HG02970 (cell line): ENCODE data around the gene LCLAT1.
"Not testable (repeated sequence)": the region's sequence is repeated elsewhere in the genome, so short reads cannot be mapped to it uniquely, and the experiment has no call there.

Experiments
- ATAC-seq: cut with Tn5 transposase; IDR thresholded peaks from one replicate; pipeline ENCODE4 v1.9.1; 2021; ENCODE audit warnings: mild to moderate bottlenecking, moderate library complexity, moderate number of reproducible peaks; ENCODE audit not compliant: unreplicated experiment, low FRiP score

Gene LCLAT1

GRCh38 chr2:30512243-30512886 is 65.3 kb downstream of the LCLAT1 start:
- no peak for ATAC-seq

DNA sequence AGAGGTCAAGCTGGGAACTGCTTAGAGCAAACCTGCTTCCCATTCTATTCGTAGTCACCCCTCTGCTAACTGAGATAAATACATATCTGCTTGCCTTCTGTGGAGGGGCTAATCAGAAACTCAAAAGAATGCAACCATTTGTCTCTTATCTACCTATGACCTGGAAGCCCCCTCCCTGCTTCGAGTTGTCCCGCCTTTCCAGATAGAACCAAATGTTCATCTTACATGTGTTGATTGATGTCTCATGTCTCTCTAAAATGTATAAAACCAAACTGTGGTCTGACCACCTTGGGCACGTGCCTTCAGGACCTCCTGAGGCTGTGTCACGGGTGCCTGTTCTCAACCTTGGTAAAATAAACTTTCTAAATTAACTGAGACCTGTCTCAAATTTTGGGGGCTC is 66.6 kb downstream of the LCLAT1 start:
- not testable (repeated sequence) for ATAC-seq

DNA sequence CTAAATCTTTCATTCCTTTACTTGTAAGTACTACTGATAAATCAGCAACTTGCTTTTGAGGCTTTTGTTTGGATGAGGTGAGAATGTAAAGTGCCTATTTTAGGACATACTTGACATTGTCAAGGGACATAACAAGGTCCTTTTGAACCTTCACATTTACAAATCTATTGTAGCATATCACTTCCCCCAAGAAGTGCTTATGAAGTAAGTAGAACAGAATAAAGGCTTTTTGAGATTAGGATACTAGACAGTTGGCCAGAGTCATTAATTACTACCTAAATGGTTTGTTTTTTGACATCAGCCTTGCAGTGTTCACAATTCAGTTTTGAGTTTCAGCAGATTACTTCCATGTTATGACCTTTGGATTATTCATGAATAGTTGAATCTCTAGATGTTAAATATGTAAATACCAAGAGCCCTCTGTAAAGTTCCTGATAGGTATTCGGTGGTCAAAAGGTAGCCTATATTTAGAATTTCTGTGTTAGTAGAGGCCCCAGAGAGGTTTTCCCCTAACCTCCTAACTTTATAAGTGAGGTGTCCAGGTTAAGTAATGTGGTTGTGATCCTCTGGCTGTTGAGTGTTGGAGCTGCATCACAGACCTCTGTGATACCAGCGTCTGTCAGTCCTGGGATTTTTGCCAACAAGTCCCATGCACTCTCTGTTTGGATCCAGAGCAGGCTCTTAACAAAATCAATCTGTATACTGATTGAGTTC is 67.2 kb downstream of the LCLAT1 start:
- ATAC-seq: no peak

GRCh38 chr2:30514848-30515435 is 67.9 kb downstream of the LCLAT1 start:
- no peak for ATAC-seq

GRCh38 chr2:30516166-30516565 is 69.1 kb downstream of the LCLAT1 start:
- ATAC-seq: no peak

GRCh38 chr2:30519796-30520195 is 72.8 kb downstream of the LCLAT1 start:
- ATAC-seq: no peak

DNA sequence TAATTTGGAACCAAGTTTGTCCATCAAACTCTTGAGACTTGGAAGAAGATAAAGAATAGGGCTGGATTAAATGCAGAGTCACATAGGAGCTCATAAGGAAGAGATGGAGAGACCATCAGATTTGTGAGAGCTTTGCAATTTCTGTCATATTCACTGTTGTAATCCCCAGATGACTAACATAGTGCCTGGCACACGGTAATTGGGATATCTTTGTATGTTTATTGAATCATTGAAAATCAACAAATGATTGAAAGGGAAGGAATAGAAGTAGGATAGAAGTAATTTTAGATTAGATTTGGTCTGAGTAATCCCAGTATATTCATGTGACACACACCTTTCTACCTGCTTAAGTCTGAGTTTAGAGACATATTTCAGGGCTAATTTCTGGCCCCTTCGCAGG is 75.4 kb downstream of the LCLAT1 start:
- ATAC-seq: no peak

GRCh38 chr2:30527411-30527810 is 80.4 kb downstream of the LCLAT1 start:
- ATAC-seq: no peak

GRCh38 chr2:30527859-30528258 is 80.8 kb downstream of the LCLAT1 start:
- no peak for ATAC-seq

DNA sequence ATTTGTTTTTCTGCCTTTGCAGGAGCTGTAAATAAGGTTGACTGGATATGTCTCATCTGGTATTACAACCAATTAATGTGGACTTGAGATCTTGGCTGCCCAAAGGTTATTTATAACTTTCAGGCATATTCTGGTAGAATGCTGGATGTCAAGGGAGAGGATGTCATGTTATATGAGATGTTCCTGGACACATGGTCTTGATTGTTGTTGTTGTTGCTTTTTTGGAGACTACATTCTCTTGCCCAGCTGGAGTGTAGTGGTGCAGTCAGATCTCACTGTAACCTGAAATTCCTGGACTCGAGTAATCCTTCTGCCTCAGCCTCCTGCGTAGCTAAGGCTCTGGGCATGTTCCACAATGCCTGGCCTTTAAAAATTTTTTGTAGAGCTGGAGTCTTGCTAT is 83.3 kb downstream of the LCLAT1 start:
- no peak for ATAC-seq

DNA sequence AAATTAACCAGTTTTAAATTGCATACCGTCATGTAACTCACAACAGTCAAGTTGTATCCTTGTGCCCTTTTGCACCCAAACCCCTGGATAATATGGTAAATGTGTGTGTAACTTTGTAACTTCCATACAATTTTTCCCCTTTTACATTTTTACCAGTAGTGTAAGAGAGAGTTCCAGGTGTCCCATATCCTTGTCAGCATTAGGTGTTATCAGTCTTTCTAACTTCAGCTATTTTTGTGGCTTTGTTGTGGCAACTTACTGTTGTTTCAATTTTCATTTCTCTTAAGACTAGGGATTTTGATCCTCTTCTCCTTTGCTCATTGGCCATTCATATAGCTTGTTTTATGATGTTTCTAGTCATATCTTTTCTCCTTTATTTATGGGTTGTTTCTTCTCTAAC is 94.6 kb downstream of the LCLAT1 start:
- no peak for ATAC-seq

GRCh38 chr2:30545875-30546274 is 98.8 kb downstream of the LCLAT1 start:
- ATAC-seq: no peak

GRCh38 chr2:30548386-30548785 is 101.3 kb downstream of the LCLAT1 start:
- ATAC-seq: no peak

DNA sequence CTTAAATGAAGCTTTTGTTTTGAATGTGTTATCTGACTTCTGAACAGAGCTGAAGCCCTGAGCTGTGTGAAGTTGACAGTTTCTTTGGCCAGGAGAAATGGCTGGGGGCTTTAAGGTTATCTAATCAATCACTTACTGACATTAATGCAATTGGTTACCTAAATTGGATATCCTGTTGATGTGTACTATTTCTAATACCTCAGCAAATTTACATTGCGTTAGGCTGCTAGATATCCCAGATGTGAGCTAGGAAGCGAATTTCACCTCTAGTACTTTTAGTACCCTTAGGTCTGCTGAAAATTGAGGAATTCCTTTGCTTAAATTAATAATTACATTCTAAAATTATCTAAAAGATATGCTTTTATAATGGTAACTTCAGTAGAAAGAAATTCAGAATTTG is 102.0 kb downstream of the LCLAT1 start:
- ATAC-seq: no peak

GRCh38 chr2:30559544-30560275 is 112.7 kb downstream of the LCLAT1 start:
- ATAC-seq: no peak

DNA sequence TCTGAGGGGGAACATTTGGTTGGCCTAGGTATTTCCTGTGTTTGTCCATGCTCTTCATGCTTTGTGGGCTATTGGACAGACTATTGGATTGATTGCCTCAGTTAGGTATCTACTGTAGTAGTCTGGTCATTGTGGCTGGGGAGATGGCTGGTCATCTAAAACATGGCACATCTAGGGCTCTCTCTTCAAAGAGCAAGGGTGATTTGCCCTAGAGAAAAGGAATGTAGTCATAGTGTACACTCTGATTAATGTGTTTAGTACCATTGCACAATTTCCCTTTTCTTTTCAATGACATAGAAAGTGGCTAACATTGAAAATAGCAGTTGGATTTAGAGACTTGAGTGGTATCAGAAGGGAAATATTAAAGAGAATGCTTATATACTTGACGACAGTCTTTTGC is 114.3 kb downstream of the LCLAT1 start:
- no peak for ATAC-seq

GRCh38 chr2:30565851-30566358 is 118.9 kb downstream of the LCLAT1 start:
- ATAC-seq: no peak

DNA sequence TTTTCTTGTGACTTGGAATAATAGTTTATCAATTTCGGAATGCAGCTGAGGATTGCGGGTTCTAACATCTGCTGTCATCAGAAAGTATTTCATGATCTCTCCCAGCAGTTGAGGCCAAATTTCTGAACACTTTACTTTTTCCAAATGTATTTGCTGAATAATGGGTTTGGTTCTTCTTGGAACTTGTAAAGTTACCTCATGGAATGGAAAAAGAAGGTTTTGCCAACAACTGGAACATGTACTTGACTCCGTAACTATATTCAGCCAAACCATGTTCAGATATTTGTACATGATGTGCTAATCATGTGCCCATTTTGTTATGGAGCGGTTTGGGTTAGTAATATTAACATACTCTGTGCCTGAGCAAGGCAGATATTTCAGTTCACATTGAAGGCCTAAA is 119.6 kb downstream of the LCLAT1 start:
- ATAC-seq: no peak

- no peak for ATAC-seq
Measured at GRCh38 chr2:30567317-30567716, 120.3 kb downstream of the LCLAT1 start.

GRCh38 chr2:30569946-30570345 is 122.9 kb downstream of the LCLAT1 start:
- no peak for ATAC-seq

GRCh38 chr2:30577151-30577550 is 130.1 kb downstream of the LCLAT1 start:
- no peak for ATAC-seq
